Suppressor macrophage treated with lipopolysaccharide for 1 hour (primary cell): ENCODE data around the gene MYO5A.
"Not testable (repeated sequence)": the region's sequence is repeated elsewhere in the genome, so short reads cannot be mapped to it uniquely, and the experiment has no call there.

Experiments used
- DNase-seq, 3 donors: peaks; one replicate each; pipeline ENCODE4 v3.0.0-alpha.2; 2020 to 2022

Gene MYO5A

DNA sequence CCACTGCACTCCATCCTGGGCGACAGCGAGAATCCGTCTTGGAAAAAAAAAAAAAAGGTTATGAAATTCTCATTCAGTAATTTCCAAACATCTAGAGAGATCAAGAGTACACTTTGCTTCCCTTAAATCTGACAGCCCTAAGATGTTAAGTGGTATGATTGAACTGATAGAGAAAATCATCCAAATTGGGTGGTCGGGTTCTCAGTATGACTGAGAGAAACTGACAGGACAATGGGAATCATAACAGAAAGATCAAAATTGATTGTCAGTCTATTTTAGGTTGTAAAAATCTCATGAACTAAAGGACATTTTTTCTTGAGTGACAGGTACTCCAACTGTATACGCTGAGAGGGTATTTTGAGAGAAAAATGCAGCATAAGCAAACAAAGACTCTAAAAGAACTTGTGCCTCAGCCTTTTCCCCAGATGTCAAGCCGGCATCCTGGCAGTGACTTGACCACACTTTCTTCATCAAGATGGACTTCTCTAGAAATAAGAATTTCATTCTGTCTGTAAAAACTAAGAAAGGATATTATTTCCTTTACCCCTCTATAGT lies 65.8 kb downstream of the MYO5A start:
- DNase-seq: no peak

DNA sequence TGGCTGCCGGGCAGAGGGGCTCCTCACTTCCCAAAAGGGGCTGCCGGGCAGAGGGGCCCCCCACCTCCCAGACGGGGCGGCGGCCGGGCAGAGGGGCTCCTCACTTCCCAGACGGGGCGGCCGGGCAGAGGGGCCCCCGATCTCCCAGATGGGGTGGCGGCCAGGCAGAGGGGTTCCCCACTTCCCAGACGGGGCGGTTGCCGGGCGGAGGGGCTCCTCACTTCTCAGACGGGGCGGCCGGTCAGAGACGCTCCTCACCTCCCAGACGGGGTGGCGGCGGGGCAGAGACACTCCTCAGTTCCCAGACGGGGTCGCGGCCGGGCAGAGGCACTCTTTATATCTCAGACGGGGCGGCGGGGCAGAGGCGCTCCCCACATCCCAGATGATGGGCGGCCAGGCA lies 69.0 kb downstream of the MYO5A start:
- peak in 1 of 3 donors; percentile 1 for DNase-seq

DNA sequence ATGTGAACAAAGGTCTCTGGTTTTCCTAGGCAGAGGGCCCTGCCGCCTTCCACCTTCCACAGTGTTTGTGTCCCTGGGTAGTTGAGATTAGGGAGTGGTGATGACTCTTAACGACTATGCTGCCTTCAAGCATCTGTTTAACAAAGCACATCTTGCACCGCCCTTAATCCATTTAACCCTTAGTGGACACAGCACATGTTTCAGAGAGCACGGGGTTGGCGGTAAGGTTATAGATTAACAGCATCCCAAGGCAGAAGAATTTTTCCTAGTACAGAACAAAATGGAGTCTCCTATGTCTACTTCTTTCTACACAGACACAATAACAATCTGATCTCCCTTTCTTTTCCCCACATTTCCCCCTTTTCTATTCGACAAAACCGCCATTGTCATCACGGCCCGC lies 69.4 kb downstream of the MYO5A start:
- DNase-seq: not testable (repeated sequence)

DNA sequence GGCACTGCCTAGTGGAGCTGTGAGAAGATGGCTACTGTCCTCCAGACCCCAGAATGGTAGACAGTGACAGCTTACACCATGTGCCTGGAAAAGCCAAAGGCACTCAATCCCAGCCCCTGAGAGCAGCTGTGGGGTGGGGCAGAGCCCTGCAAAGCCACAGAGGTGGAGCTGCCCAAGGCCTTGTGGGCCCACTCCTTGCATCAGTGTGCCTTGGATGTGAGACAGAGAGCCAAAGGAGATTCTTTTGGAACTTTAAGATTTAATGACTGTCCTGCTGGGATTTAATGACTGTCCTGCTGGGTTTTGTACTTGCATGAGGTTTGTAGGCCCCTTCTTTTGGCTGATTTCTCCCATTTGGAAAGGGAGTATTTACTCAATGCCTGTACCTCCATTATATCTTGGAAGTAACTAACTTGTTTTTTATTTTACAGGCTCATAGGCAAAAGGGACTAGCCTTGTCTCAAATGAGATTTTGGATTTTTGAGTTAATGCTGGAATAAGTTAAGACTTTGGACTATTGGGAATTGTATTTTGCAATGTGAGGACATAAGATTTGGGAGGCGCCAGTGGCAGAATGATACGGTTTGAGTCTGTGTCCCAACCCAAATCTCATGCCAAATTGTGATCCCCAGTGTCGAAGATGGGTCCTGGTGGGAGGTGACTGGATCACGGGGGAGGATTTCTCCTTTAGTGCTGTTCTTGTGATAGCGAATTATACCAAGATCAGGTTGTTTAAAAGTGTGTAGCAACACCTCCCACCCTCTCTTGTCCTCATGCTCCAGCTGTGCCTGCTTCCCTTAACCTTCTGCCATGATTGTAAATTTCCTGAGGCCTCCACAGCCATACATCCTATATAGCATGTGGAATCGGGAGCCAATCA lies 80.4 kb downstream of the MYO5A start:
- peak in 1 of 3 donors; percentile 12 for DNase-seq

DNA sequence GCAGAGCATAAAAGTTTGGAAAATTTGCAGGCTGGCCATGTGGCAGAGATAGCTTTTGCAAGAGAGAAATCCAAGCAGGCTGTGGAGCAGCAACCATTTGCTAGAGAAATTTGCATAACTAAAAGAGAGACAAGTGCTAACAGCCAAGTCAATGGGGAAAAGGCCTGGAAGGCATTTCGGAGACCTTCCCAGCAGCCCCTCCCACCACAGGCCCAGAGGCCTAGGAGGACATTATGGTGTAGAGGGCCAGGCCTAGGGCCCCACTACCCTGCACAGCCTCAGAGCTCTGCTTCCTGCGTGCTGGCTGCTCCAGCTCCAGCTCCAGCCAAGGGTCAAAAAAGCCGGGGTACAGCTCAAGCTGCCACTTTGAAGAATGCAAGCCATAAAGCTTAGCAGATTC lies 82.7 kb downstream of the MYO5A start:
- DNase-seq: peak in 1 of 3 donors; percentile 15

DNA sequence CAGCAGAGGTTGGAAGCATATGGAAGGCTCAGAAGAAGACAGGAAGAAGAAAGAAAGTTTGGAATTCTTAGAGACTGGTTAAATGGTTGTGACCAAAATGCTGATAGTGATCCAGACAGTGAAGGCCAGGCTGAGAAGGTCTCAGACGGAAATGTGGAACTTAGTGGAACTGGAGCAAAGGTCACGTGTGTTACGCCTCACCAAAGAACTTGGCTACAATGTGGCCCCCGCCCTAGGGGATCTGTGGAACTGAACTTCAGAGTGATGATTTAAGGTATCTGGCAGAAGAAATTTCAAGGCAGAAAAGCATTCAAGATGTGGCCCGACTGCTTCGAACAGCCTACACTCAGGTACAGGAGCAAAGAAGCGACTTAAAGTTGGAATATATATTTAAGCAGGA lies 83.1 kb downstream of the MYO5A start:
- DNase-seq: peak; percentile 25 to 38 (median 28)

DNA sequence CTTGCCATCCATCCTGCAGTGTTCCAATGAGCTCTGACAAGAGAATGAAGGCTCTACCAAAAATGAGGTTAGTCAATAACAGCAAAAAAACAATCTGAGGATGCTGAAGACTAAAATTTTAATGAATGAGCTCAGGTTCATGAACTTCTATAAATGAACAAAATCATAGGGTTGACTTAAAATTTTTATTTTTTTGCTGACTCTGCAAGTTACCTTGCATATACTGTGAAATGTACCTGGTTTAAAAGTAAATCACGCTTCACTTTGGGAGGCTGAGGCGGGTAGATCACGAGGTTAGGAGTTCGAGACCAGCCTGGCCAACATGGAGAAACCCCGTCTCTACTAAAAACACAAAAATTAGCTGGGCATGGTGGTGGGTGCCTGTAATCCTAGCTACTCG lies 85.5 kb downstream of the MYO5A start:
- peak in 1 of 3 donors; percentile 14 for DNase-seq

DNA sequence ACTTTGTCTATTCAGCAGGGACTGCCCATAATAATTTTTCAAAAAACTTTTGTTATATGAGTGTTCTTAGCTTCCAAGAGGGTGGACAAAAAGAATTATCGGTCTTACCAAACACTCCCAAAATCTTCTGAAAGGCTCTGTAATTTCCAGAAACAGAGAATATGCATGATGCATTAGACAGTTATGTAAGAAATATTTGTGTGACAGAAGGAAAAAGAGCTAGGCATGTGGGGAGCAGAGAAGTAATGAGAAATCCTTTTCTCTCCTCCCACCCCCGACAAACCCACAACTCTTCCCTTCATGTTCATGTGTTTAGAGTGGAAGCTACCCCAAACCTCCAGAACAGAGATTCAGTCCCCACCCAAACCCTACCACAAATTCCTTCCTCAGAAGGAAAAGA lies 86.8 kb downstream of the MYO5A start:
- peak; percentile 21 to 86 (median 64) for DNase-seq

DNA sequence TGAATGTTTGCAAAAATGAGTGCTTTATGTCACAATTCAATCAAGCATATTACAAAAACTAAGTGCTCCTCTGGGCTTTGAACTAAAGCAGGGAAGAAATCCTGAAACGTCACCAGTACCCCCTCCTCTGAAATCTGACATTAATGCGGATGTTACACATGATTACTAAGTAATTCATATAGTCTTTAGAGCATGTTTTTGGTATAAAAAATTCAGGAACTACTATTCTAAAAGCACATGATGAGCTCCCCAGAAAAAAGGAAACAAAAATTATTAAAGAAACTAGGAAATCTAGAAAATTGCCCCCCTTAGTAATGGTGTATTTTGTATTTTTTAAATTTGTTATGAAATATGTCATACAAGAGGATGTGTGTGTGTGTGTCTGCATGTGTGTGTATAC lies 87.7 kb downstream of the MYO5A start:
- DNase-seq: peak; percentile 52 to 82 (median 79)

DNA sequence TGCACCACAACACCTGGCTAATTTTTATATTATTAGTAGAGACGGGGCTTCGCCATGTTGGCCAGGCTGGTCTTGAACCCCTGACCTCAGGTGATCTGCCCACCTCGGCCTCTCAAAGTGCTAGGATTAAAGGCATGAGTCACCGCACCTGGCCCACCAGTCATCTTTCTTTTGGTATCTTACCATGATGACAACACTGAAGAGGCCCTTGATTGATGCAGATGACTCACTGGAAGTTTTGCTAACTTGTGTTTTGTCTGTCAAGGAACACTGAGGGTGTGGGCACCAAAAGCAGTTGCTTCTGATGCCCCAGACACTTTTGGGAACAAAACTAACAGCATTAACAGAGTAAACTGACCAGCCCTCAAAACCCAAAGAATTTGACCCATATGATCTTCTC lies 88.3 kb downstream of the MYO5A start:
- peak; percentile 70 to 86 (median 83) for DNase-seq

DNA sequence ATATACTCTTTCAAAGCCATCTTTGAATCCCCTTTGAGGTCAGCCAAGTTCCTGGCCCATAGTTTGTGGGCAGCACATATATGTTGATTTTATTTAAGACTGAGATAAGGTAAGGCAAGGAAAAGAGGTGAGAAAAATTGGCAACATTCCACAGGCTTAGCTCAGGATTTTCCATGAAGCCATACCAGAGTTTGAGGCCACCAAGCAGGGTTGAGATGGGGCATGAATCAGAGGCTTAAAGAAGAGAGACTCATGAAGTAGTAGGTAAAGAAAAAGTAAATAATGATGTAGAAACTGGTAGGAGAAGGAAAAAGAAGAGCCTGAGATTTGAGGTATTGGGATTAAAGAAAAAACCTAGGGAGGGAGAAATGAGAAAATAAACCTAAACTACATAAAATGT lies 89.2 kb downstream of the MYO5A start:
- peak in 1 of 3 donors; percentile 17 for DNase-seq

DNA sequence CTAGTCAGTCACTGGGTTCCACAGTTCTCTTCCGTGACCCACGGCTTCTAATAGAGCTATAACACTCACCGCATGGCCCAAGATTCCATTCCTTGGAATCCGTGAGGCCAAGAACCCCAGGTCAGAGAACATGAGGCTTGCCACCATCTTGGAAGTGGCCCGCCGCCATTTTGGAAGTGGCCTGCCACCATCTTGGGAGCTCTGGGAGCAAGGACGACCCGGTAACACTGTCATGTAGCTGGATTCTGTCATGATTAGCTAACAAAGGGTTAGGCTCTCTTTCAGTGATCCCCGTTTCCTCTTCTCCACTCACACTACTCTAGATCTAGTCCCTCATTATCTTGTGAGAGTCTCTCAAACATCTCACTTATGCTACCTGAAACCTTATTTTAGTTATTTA lies 89.6 kb downstream of the MYO5A start:
- DNase-seq: not testable (repeated sequence)

DNA sequence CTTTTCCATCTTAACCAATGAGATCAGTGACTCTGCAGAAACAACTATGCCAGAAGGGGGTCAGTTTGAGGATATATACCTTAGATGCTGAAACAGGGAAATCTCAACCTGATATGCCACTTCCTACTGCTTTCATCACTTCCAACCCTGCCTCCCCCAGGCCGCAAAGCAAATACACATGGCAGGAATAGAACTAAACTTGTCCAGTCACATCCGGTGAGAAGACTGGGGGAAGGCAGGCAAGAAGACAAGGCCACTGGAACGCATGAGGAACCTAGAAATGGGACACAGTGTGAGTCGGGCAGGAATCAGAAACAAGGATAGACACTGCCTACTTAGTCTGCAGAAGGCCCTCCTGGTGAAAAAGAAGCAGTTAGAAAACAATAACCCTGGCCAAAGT lies 90.6 kb downstream of the MYO5A start:
- DNase-seq: peak; percentile 69 to 75 (median 70)

DNA sequence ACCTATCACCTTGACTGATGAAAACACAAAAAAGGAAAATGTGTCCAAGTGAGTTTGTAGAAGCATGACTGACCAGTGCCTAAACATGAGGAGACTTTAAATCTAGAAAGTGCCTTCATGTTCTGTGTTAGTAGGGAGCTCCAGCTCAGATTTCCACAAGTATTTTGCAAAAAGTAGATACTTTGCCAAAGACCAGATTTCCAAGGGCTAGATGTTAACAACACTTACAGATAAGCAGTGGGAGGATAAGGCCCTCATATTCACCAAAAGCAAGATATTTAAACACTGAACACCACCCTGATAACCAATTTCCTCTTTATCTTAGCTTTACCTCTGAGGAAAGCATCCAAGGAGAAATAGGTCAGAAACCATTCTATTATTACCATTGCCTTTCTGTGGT lies 91.0 kb downstream of the MYO5A start:
- DNase-seq: no peak

DNA sequence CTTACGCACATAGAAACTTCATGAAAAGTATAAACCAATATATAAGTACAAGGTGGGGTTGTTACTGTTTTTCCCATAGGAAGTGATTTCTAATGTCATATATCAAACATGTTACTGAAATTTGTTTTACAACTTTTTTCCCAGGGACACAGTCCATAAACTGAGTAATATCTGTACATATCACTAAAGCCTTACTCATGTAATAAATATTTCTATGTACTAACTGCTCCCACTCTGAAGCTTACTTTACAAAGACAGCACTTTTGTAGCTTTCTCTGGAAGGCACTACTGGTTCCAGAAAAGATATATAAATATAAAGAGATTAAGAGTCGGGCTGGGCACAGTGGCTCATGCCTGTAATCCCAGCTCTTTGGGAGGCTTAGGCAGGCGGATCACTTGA lies 91.7 kb downstream of the MYO5A start:
- DNase-seq: peak in 1 of 3 donors; percentile 18

DNA sequence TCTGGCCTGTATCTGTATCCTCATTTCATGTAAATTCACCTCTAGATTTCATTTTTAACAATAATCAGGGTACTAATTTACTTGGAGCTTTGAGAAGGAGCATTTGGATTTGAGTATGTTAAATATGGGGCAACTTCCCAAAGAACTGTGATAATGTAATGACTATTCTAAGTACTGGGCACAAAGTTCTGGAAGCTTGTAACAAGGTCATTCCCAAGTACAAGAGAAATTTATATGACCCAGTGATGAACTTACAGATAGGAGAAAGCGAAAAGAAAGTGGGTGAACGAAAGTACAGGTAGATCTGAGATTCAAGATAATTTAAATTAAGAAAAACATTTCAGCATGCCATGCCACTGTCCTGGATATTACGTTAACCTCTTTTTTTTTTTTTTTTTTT lies 93.8 kb downstream of the MYO5A start:
- DNase-seq: peak in 1 of 3 donors; percentile 12

DNA sequence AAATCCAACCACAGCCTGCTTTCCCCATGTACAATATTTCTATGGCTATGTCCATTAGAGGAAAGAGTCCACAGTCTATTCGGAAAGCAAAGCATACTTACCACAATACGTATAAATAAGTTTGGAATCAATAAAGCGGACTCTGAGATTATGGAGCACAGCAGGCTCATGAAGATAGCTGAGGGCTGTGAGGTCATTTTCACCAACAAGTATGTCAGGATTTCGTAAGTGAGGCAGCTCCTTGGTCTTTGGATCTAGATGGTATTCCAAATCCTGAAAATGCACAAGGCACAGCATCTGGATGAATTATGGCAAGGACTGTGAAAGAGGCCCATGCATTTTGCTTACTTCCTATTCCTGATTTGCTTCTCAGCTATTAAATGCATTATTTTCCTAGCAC lies 100.4 kb downstream of the MYO5A start:
- peak in 1 of 3 donors; percentile 12 for DNase-seq

DNA sequence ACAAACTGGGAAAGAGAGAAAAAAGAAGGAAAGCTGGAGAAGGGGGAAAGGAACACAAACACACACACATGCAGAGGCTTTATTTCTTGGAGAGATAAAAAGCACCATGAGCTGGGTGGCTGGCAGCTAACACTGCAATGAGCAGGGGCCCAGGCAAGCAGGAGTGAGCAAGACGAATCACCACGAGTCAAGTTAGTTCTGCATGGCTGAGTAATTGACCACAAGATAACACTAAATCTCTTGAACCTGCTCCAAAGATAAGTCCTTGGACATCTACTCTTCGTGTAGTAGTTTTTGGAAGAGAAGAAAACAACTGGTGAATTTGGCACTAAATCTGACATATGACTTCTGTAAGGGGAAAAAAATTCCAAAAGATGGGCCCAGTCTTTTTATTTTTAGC lies 100.9 kb downstream of the MYO5A start:
- peak in 1 of 3 donors; percentile 21 for DNase-seq

DNA sequence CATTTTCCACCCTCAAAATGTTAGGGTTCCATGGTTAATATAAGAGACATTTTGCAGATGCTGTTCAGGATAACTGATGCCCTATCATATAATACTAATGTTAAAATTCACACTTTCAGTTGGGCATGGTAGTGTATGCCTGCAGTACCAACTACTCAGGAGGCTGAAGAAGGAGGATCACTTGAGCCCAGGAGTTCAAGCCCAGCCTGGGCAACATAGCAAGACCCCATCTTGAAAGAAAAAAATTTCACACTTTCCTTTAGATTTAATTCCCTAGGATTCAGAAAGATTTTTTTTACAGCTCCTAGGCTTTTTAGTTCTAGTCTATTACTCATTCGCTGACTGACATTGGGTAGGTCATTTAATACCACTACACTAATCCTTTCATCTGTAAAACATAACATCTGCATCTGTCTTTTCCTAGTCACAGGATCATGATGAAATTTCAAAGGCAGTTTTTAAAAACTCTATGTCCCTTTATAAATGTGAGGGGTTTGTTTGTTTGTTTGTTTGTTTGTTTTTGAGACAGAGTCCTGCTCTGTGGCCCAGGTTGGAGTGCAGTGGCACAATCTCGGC lies 103.7 kb downstream of the MYO5A start:
- peak in 1 of 3 donors; percentile 11 for DNase-seq

DNA sequence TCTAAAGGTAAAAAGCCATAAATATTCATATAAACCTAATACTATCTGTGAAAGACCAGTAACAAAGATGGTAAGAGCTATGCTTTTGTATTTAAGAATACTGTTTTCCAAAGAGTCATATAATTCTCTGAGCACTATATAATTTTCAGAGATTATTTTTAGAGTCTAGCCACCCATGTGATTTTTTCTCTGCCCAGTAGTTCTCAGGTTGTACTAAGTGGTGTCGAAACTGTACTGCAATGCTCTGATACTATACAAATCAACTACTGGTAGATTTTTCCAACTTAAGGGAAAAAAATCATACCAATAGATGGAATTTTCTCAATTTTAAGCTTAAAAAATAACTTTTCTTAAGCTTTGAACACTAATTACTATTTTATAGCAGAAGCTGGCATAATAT lies 104.8 kb downstream of the MYO5A start:
- DNase-seq: no peak

DNA sequence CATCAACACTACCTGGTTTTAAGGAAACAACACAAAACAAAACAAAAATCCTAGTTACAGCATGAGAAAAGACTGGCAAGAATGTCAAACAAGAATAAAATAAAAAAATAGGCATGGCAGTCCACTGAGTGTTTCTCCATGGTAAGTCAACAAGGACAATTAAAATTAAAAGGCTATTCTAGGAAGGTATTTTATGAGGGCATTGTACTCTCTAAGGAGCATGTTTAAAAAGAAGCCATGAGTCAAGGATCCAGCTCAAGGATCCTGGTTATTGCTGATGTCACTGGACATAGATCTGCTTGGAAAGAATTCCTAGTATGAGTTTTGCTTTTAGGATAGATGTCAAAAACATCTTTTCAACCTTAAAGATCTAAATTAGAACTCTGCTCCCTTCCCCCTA lies 106.7 kb downstream of the MYO5A start:
- peak in 1 of 3 donors; percentile 13 for DNase-seq

DNA sequence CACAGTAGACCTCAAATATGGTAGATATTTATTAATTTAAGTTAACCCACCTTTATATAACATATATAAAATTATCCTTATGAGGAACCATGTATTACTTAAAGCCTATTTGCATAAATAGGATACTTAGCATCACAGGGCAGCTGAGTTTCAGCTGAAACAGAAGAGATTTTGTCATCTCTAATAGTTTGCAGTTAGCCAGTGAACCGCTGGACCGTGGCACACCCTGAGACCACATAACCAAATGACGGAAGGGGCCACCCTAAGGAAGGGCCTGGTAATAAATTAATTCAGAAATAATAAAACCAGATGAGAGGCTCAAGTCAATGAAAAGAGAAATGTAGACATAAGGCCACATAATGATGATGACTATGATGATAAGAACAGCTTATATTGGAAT lies 107.7 kb downstream of the MYO5A start:
- no peak for DNase-seq

DNA sequence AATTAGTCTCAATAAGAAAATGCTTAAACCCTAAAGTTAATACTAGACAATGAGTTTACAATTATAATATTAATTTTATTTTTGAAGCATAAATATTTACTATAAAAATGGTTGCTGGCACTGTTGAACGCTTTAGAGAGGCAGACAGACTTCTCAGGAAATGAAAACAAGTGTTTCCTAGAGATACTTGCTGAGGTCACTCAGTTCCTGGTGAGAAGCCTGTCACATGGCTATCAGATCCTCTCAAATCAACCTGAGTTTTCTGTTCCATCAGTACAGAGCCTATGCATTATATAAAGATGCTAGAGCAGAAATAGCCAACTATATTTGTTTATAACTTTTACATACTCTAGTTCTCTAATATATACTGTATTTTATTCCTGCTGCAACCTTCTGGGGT lies 109.2 kb downstream of the MYO5A start:
- peak in 1 of 3 donors; percentile 20 for DNase-seq

DNA sequence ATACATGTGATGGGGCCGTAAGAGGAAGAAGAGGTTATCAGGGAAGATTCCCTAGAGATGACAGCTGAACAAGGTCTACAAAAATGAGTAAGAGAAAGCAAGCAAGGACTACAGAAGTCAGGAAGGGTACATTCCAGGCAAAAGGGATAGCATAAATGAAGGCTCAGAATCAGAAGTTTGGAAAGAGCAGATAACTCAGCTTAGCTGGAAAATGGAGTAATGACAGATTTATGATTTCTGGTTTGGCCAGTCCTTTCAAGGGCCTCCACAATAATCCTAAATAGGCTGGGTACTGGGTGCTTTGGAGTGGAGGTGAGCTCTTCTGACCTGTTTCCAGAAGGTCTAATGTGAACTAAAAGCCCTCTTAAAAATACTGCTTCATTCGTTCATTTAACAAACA lies 110.7 kb downstream of the MYO5A start:
- no peak for DNase-seq
